Vagina (tissue), 2 donors: ENCODE measurements around the gene MKKS.

Source experiments
- CTCF ChIP-seq, 3 experiments: fragments of 450-650 bp in 2 of 3; fragments of 200-600 bp in 1 of 3; sonication (generic) in 1 of 3; IDR thresholded peaks; one replicate each; pipeline ENCODE4 v1.5.1; 2017 to 2019; ENCODE audit warnings: antibody characterized with exemption in 3 of 3, mild to moderate bottlenecking in 2 of 3, moderate library complexity in 2 of 3
- POLR2A ChIP-seq, 2 donors: fragments of 450-650 bp; IDR thresholded peaks; one replicate each; pipeline ENCODE4 v1.6.1; 2017; ENCODE audit warnings: antibody characterized with exemption in 2 of 2, mild to moderate bottlenecking in 2 of 2, moderate library complexity in 2 of 2
- POLR2AphosphoS5 ChIP-seq, 2 donors: sonication (generic); formaldehyde crosslinking; IDR thresholded peaks; one replicate each; pipeline ENCODE4 v1.9.0; 2017; ENCODE audit warnings: antibody characterized with exemption in 2 of 2, mild to moderate bottlenecking in 2 of 2, low read depth in 1 of 2; ENCODE audit not compliant: insufficient read depth in 1 of 2

- TF ChIP-seq CTCF (IDR thresholded peaks at IDR 0.05) = no peak
- no peak for TF ChIP-seq POLR2A (IDR thresholded peaks at IDR 0.05)
- no peak for TF ChIP-seq POLR2AphosphoS5 (IDR thresholded peaks at IDR 0.05; ENCODE audit: insufficient read depth in 1 of 2, low read depth in 1 of 2)
These were observed 41.2 kb upstream of the MKKS start for GRCh38 chr20:10475225-10475624.
